CD14-positive monocyte (primary cell): ENCODE data around the gene AGPAT3. TPM values are rescaled to one million over a fixed set of nuclear protein-coding genes. Genes with fewer than 3 reads are reported as not detected.

Experiments used
- DNase-seq, 3 donors: peaks; one replicate each; pipeline ENCODE4 v3.0.0-alpha.2; 2011 to 2022
- H2AFZ ChIP-seq: 2 replicates; pipeline ENCODE4 v1.6.0; 2012; ENCODE audit warnings: mild to moderate bottlenecking, low read depth, low read length, inconsistent platforms; ENCODE audit not compliant: insufficient read depth, poor library complexity, severe bottlenecking
- H3K27ac ChIP-seq, 2 donors: 1 replicate in 1 of 2; 2 replicates in 1 of 2; pipeline ENCODE4 v1.5.1; 2012 to 2013; ENCODE audit warnings: low read length in 2 of 2, control low read depth in 1 of 2, inconsistent platforms in 1 of 2, low read depth in 1 of 2, mild to moderate bottlenecking in 1 of 2
- H3K27me3 ChIP-seq, 2 donors: one replicate each; pipeline versions ENCODE4 v1.6.0 to v1.6.1; 2011 to 2013; ENCODE audit warnings: low read length in 2 of 2; ENCODE audit not compliant: control insufficient read depth in 2 of 2, insufficient read depth in 2 of 2
- H3K36me3 ChIP-seq, 2 donors: replicated peaks in 1 of 2; 1 replicate in 1 of 2; 2 replicates in 1 of 2; pipeline versions ENCODE4 v1.5.1 to v1.6.1; 2012 to 2013; ENCODE audit warnings: low read length in 2 of 2, control low read depth in 1 of 2, inconsistent platforms in 1 of 2, mild to moderate bottlenecking in 1 of 2; ENCODE audit not compliant: insufficient read depth in 2 of 2, control insufficient read depth in 1 of 2
- H3K4me1 ChIP-seq, 2 donors: 1 replicate in 1 of 2; 2 replicates in 1 of 2; pipeline versions ENCODE4 v1.5.1 to v1.6.1; 2012 to 2013; ENCODE audit warnings: low read length in 2 of 2, control low read depth in 1 of 2, inconsistent platforms in 1 of 2, mild to moderate bottlenecking in 1 of 2, moderate library complexity in 1 of 2; ENCODE audit not compliant: insufficient read depth in 2 of 2, control insufficient read depth in 1 of 2
- H3K4me2 ChIP-seq: replicated peaks from 2 replicates; pipeline ENCODE3; 2012; ENCODE audit warnings: low read length, moderate library complexity, mild to moderate bottlenecking; ENCODE audit not compliant: poor library complexity, severe bottlenecking; ENCODE audit errors: extremely low read depth
- H3K4me3 ChIP-seq, 3 experiments: fragments of 200-600 bp in 1 of 3; sonication (generic) in 1 of 3; replicated peaks in 1 of 3; 1 replicate in 2 of 3; 2 replicates in 1 of 3; pipeline ENCODE4 v1.5.1; 2011 to 2013; ENCODE audit warnings: low read length in 3 of 3, mild to moderate bottlenecking in 3 of 3, control low read depth in 2 of 3, low read depth in 2 of 3, inconsistent platforms in 1 of 3, moderate library complexity in 1 of 3
- H3K79me2 ChIP-seq: 2 replicates; pipeline ENCODE4 v1.6.0; 2012; ENCODE audit warnings: mild to moderate bottlenecking, control low read depth, inconsistent platforms, low read length, moderate library complexity; ENCODE audit not compliant: insufficient read depth
- H3K9ac ChIP-seq: 2 replicates; pipeline ENCODE4 v1.6.0; 2017; ENCODE audit warnings: low read length, mild to moderate bottlenecking; ENCODE audit not compliant: insufficient read depth, poor library complexity, severe bottlenecking
- H3K9me3 ChIP-seq, 2 donors: replicated peaks in 1 of 2; 1 replicate in 1 of 2; 2 replicates in 1 of 2; pipeline versions ENCODE4 v1.5.1 to v1.6.1; 2012 to 2013; ENCODE audit warnings: low read length in 2 of 2, control low read depth in 1 of 2; ENCODE audit not compliant: control insufficient read depth in 1 of 2, insufficient read depth in 1 of 2
- H4K20me1 ChIP-seq: 2 replicates; pipeline ENCODE4 v1.6.0; 2012; ENCODE audit warnings: mild to moderate bottlenecking, low read length, control low read depth, moderate library complexity; ENCODE audit not compliant: insufficient read depth
- H3K27ac Mint-ChIP-seq, 7 donors: one replicate each; pipeline ENCODE4 v1.8.0; 2020; ENCODE audit warnings: mild to moderate bottlenecking in 7 of 7, mixed read lengths in 7 of 7, moderate library complexity in 6 of 7, inconsistent platforms in 2 of 7
- H3K27me3 Mint-ChIP-seq, 3 donors: one replicate each; pipeline ENCODE4 v1.8.0; 2021 to 2022; ENCODE audit warnings: low read depth in 3 of 3, mild to moderate bottlenecking in 3 of 3, mixed read lengths in 3 of 3, moderate library complexity in 3 of 3, inconsistent platforms in 1 of 3
- H3K36me3 Mint-ChIP-seq, 2 donors: one replicate each; pipeline ENCODE4 v1.8.0; 2020; ENCODE audit warnings: mixed read lengths in 2 of 2, inconsistent platforms in 1 of 2, mild to moderate bottlenecking in 1 of 2
- H3K4me1 Mint-ChIP-seq: one replicate; pipeline ENCODE4 v1.8.0; 2020; ENCODE audit warnings: mild to moderate bottlenecking, mixed read lengths
- H3K4me3 Mint-ChIP-seq, 2 donors: one replicate each; pipeline ENCODE4 v1.8.0; 2020; ENCODE audit warnings: mild to moderate bottlenecking in 2 of 2, mixed read lengths in 2 of 2, moderate library complexity in 1 of 2
- H3K9me3 Mint-ChIP-seq, 7 donors: one replicate each; pipeline ENCODE4 v1.8.0; 2020 to 2022; ENCODE audit warnings: mixed read lengths in 7 of 7, mild to moderate bottlenecking in 6 of 7, moderate library complexity in 6 of 7, inconsistent platforms in 2 of 7
- CTCF ChIP-seq: fragments of 200-600 bp; IDR thresholded peaks from one replicate; pipeline ENCODE4 v1.8.0; 2022; ENCODE audit warnings: antibody characterized with exemption, mild to moderate bottlenecking
- WGBS: methylation state at CpG from one replicate; pipeline ENCODE4 v1.1.5; 2013; ENCODE audit warnings: missing lambda C conversion rate; ENCODE audit not compliant: insufficient coverage; 5-methylcytosine and 5-hydroxymethylcytosine counted together
- intact Hi-C, 2 donors: fragments of 100-400 bp; cut with micrococcal nuclease; formaldehyde crosslinking; loops; one replicate each; pipeline versions ENCODE4 v1.15.0 to v1.15.1; 2023
- polyA plus RNA-seq, 3 donors: library from polyadenylated mRNA; depleted of rRNA in 1 of 3; unstranded in 2 of 3; stranded (reverse) in 1 of 3; fragments of 300-500 nt in 2 of 3; fragments of >200 nt in 1 of 3; fragmentation: Illumina TruSeq in 2 of 3; gene quantifications; 1 replicate in 2 of 3; 2 replicates in 1 of 3; pipeline ENCODE4 v1.2.3, GENCODE V29; 2012 to 2021

The AGPAT3 gene
- polyA plus RNA-seq, 3 donors, result 24.9 to 49.3 (median 26.2) TPM

- H3K27me3 Mint-ChIP-seq, result peaks cover 0 to 3% (median 2%) of the 10 kb centered on the region in 3 donors
- no peaks in the 10 kb centered on the region for H3K4me1 ChIP-seq
Observed at GRCh38 chr21:43909741-43910400, 44.8 kb downstream of the AGPAT3 start.

DNA sequence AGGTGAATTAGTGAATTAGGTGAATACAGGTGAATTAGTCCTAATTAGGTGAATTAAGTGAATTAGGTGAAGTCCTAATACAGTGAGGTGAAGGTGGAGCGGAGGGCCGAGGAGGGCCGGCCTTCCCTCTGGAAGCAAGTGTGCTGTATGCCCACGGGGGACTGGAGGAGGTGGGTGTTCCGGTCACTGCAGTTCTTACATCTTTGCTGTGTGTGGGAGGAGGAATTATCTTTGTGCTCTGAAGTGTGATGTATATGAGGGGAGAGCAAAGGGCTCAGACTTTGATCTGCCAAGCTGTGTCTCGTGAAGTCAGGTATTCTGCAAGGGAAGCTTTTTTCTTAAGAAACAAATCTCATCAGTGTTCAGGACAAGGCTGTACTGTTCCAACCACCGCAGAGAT lies 45.4 kb downstream of the AGPAT3 start:
- Histone ChIP-seq H2AFZ (no peak overlapping the region), H3K27me3 (no peaks in the 10 kb centered on the region), H3K27ac (no peak overlapping the region), H3K36me3 (peaks cover 27 to 73% of the 10 kb centered on the region in 2 donors), H3K9ac (no peak overlapping the region), H3K4me2 (no peak overlapping the region), H3K9me3 (peaks cover 17 to 21% of the 10 kb centered on the region in 2 donors), H3K4me1 (no peaks in the 10 kb centered on the region), H4K20me1 (peaks cover 98% of the 10 kb centered on the region), H3K4me3 (no peak overlapping the region), H3K79me2 (peaks cover 70% of the 10 kb centered on the region)
- TF ChIP-seq CTCF, result no peak
- H3K36me3 Mint-ChIP-seq, result peaks cover 57 to 75% of the 10 kb centered on the region in 2 donors
- WGBS, result 90% methylated on average over 4 of the region's 7 CpGs
- no peak for DNase-seq
- H3K9me3 Mint-ChIP-seq, result peaks cover 5 to 14% (median 13%) of the 10 kb centered on the region in 7 donors
- H3K4me1 Mint-ChIP-seq, result peaks cover 18% of the 10 kb centered on the region
- peak overlapping the region in 2 of 7 donors; percentile 43 for H3K27ac Mint-ChIP-seq
- H3K4me3 Mint-ChIP-seq, result no peak overlapping the region
- intact Hi-C loops, result loop anchor here in 1 of 2 donors (10.0 kb wide), 1 partner anchor 236 kb away; no protein-coding TSS in a partner anchor
- H3K27me3 Mint-ChIP-seq, result peaks cover 2 to 3% (median 2%) of the 10 kb centered on the region in 3 donors

More at GRCh38 chr21:43909741-43910400, 44.8 kb downstream of the AGPAT3 start:
- Histone ChIP-seq H3K79me2 (peaks cover 64% of the 10 kb centered on the region), H3K4me3 (no peak overlapping the region), H3K27ac (no peak overlapping the region), H2AFZ (no peak overlapping the region), H3K9me3 (peaks cover 17 to 21% of the 10 kb centered on the region in 2 donors), H3K36me3 (peaks cover 27 to 76% of the 10 kb centered on the region in 2 donors), H3K4me2 (no peak overlapping the region), H3K27me3 (no peaks in the 10 kb centered on the region), H3K9ac (no peak overlapping the region), H4K20me1 (peaks cover 96% of the 10 kb centered on the region)
- Mint-ChIP-seq H3K9me3 (peaks cover 5 to 14% (median 13%) of the 10 kb centered on the region in 7 donors), H3K4me3 (no peak overlapping the region), H3K27ac (no peak overlapping the region), H3K4me1 (peaks cover 18% of the 10 kb centered on the region), H3K36me3 (peaks cover 57 to 76% of the 10 kb centered on the region in 2 donors)
- no peak for TF ChIP-seq CTCF
- intact Hi-C loops, result loop anchor here in 1 of 2 donors (10.0 kb wide), 1 partner anchor 235 kb away; no protein-coding TSS in a partner anchor
- no peak for DNase-seq
- WGBS, result 90% methylated on average over 14 of the region's 19 CpGs
